Astrocyte (in vitro differentiated cells and primary cell): Measurements from ENCODE around the gene LRRC4C.

Experiments used
- CTCF ChIP-seq: IDR thresholded peaks from 2 replicates; pipeline ENCODE4 v1.5.1; 2011; ENCODE audit warnings: low read depth, mild to moderate bottlenecking, inconsistent platforms, low read length, moderate library complexity; ENCODE audit not compliant: insufficient read depth
- EZH2 ChIP-seq: IDR thresholded peaks from 2 replicates; pipeline ENCODE4 v1.6.1; 2012; ENCODE audit warnings: mild to moderate bottlenecking, low read length, inconsistent platforms; ENCODE audit not compliant: insufficient read depth

- TF ChIP-seq CTCF, result no peak
- TF ChIP-seq EZH2, result no peak
These were observed 142.7 kb downstream of the LRRC4C start for GRCh38 chr11:41316751-41317150.
